Gastrocnemius medialis (tissue), 4 donors: Measurements from ENCODE around the gene IL21R.

Source experiments
- POLR2A ChIP-seq, 2 donors: fragments of 450-650 bp; IDR thresholded peaks; one replicate each; pipeline ENCODE4 v1.6.1; 2017; ENCODE audit warnings: antibody characterized with exemption in 2 of 2, mild to moderate bottlenecking in 2 of 2, moderate library complexity in 2 of 2
- TF ChIP-seq, protein P1 (sequence below), 5 experiments: fragments of 450-650 bp in 3 of 5; fragments of 200-600 bp in 2 of 5; sonication (generic) in 2 of 5; IDR thresholded peaks in 4 of 5; conservative IDR thresholded peaks in 1 of 5; 1 replicate in 4 of 5; 2 replicates in 1 of 5; pipeline ENCODE4 v1.5.1; 2016 to 2019; ENCODE audit warnings: antibody characterized with exemption in 5 of 5, mild to moderate bottlenecking in 3 of 5, moderate library complexity in 3 of 5

DNA sequence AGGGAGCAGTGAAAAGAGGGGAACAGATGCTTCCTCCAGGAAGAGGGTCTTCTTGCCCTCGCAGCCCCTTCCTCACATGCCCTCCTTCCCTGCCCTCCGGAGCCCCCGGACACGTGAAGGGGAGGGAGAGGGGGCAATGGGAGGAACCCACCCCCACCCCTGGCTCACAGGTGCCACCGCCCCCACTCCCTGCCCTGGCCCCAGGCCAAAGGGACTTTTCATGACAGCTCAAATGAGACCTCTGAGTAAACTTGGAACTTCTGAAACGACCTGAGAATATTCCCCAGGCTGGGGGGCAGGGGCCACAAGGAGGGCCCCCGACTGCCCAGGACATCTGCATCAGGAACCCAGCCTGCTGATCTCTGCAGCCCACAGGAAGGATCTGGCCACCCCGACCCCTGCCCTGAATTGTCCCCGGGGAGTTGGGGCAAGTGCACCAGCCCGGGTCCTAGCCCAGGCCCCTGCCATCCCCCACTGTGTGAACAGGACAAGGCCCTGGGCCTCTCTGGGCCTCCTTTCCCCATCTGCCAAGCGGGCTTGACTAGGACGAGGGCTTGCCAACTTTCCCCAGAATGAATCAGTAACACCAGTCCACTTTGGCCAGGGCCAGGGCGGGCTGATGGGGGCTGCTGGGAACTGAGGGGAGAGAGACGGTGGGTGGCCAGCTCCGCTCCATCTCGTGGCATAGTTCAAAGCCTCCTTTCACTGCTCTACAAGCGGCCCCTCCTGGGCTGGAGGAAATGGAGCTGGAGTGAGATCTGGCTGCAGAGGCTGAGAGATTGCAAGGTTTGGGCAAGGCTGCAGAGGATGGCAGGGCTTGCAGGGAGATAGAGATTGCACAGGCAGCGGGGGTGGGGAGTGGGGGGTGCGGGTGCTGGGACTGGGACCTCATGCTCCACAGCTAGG is 3.8 kb downstream of the IL21R start:
- TF ChIP-seq, protein P1, sequence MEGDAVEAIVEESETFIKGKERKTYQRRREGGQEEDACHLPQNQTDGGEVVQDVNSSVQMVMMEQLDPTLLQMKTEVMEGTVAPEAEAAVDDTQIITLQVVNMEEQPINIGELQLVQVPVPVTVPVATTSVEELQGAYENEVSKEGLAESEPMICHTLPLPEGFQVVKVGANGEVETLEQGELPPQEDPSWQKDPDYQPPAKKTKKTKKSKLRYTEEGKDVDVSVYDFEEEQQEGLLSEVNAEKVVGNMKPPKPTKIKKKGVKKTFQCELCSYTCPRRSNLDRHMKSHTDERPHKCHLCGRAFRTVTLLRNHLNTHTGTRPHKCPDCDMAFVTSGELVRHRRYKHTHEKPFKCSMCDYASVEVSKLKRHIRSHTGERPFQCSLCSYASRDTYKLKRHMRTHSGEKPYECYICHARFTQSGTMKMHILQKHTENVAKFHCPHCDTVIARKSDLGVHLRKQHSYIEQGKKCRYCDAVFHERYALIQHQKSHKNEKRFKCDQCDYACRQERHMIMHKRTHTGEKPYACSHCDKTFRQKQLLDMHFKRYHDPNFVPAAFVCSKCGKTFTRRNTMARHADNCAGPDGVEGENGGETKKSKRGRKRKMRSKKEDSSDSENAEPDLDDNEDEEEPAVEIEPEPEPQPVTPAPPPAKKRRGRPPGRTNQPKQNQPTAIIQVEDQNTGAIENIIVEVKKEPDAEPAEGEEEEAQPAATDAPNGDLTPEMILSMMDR (IDR thresholded peaks at IDR 0.05 in 4 of 5, conservative IDR thresholded peaks at IDR 0.05 in 1 of 5), result no peak
- no peak for TF ChIP-seq POLR2A (IDR thresholded peaks at IDR 0.05)
